Esophagus (tissue), 2 donors: ENCODE data around the gene SPG7. TPM values are rescaled to one million over a fixed set of nuclear protein-coding genes. Genes with fewer than 3 reads are reported as not detected.

Source experiments
- polyA plus RNA-seq, 2 donors: library from polyadenylated mRNA; stranded (reverse); fragments of 200-250 nt; gene quantifications; one replicate each; pipeline ENCODE4 v1.2.3, GENCODE V29; 2013
- donor health status: healthy with polysubstance abuse.
- donor health status: Bipolar disorder and iron deficiency.

The SPG7 gene
- polyA plus RNA-seq, 2 donors: 41.9 to 89.3 TPM

Other genes starting within 250 kb of the SPG7 start
- gene ANKRD11, start 17.8 kb upstream of the SPG7 start, polyA plus RNA-seq: 10 to 100 TPM; 37.1 to 73.5 TPM
- gene RPL13, start 52.3 kb downstream of the SPG7 start, polyA plus RNA-seq: 1,000 to 10,000 TPM; 4,316 to 5,851 TPM
- gene CPNE7, start 67.4 kb downstream of the SPG7 start, polyA plus RNA-seq: 1 to 10 TPM; 1.5 to 4.5 TPM
- under 1 TPM in 1 of 2 donors, not detected in 1; 0.05 TPM for gene DPEP1, start 105.2 kb downstream of the SPG7 start, polyA plus RNA-seq
- gene CHMP1A, start 149.3 kb downstream of the SPG7 start, polyA plus RNA-seq: 10 to 100 TPM; 58.8 to 71.9 TPM
- gene SPATA33, start 149.4 kb downstream of the SPG7 start, polyA plus RNA-seq: 1 to 10 TPM; 3.5 to 5.4 TPM
- 10 to 100 TPM; 49.2 to 88.8 TPM for gene CDK10, start 178.3 kb downstream of the SPG7 start, polyA plus RNA-seq
- 1 to 10 TPM; 4.8 to 6.5 TPM for gene SPATA2L, start 193.3 kb downstream of the SPG7 start, polyA plus RNA-seq
- gene VPS9D1, start 212.5 kb downstream of the SPG7 start, polyA plus RNA-seq: 10 to 100 TPM; 26.4 to 37.5 TPM
- 10 to 100 TPM; 23.2 to 42.3 TPM for gene ZNF276, start 213.1 kb downstream of the SPG7 start, polyA plus RNA-seq